Cardiac fibroblast (primary cell): ENCODE measurements around the gene MTAP.

Experiments
- DNase-seq, 2 donors: peaks; one replicate each; pipeline versions ENCODE4 v3.0.0 to v3.0.0-alpha.2; 2010; ENCODE audit warnings: low read depth in 2 of 2
- H3K4me3 ChIP-seq, 2 donors: replicated peaks in 1 of 2; 1 replicate in 1 of 2; 2 replicates in 1 of 2; pipeline ENCODE4 v1.5.1; 2011; ENCODE audit warnings: low read depth in 2 of 2, low read length in 2 of 2, mild to moderate bottlenecking in 2 of 2, moderate library complexity in 1 of 2
- TF ChIP-seq, protein P1 (sequence below): IDR thresholded peaks from one replicate; pipeline ENCODE4 v1.5.1; 2011; ENCODE audit warnings: low read depth, mild to moderate bottlenecking, low read length, inconsistent platforms

MTAP gene

DNA sequence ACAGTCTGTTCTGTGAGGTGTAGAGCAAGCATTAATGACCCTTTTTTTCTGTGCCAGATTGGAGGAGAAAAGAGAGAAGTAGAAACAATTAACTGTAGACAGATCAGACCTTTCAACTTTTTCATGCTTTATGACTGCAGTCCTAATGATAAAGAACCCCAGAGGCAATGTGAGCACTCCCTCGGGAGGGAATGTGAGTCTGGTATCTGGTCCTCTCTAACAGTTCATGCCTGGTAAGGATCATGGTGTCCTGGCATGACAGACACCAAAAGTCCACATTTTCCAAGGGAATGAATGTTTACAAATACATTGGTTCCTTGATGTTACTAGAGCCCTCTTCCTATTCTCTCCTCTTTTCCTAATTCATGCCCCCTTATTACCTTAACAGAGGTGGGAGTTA is 70.3 kb downstream of the MTAP start:
- TF ChIP-seq, protein P1, sequence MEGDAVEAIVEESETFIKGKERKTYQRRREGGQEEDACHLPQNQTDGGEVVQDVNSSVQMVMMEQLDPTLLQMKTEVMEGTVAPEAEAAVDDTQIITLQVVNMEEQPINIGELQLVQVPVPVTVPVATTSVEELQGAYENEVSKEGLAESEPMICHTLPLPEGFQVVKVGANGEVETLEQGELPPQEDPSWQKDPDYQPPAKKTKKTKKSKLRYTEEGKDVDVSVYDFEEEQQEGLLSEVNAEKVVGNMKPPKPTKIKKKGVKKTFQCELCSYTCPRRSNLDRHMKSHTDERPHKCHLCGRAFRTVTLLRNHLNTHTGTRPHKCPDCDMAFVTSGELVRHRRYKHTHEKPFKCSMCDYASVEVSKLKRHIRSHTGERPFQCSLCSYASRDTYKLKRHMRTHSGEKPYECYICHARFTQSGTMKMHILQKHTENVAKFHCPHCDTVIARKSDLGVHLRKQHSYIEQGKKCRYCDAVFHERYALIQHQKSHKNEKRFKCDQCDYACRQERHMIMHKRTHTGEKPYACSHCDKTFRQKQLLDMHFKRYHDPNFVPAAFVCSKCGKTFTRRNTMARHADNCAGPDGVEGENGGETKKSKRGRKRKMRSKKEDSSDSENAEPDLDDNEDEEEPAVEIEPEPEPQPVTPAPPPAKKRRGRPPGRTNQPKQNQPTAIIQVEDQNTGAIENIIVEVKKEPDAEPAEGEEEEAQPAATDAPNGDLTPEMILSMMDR, result no peak
- no peak overlapping the region for H3K4me3 ChIP-seq
- DNase-seq, result no peak

DNA sequence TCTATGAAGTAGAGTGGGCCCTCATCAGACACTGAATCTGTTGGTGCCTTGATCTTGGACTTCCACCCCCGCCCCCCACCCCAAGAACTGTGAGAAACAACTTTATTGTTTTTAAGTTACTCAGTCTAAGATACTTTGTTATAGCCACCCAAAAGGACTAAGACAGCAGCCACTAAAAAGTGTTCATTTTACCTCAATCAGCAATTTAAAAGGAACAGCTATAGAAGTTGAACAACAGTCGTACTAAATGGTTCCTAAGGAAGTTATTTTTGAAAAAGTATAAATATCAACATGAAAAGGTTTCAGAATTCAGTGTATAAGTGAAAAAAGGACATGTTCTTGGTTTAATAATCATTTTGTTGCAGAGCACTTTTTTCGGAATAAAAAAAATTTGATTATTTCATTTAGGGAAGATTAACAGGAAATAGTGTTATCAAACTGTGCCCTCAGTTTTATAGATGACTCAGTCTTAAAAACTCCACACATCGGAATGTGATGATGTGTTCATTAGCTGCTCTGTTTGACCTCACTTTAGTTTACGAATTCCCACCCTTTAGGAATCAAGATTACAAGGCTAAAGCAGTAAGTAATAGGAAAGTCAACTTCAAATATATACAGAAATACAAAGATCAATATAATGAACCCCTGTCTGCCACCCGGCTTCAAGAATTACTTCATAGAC is 71.2 kb downstream of the MTAP start:
- TF ChIP-seq, protein P1, result no peak
- peak; percentile 53 to 72 for DNase-seq
- no peak overlapping the region for H3K4me3 ChIP-seq

DNA sequence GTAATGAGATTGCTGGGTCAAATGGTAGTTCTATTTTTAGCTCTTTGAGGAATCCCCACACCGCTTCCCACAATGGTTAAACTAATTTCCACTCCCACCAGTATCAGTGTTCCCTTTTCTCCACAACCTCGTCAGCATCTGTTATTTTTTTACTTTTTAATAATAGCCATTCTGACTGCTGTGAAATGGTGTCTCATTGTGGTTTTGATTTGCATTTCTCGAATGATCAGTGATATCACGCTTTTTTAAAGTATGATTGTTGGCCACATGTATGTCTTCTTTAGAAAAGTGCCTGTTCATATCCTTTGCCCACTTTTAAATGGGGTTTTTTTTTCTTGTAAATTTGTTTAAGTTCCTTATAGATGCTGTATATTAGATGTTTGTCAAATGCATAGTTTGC is 73.5 kb downstream of the MTAP start:
- TF ChIP-seq, protein P1, result no peak
- DNase-seq, result no peak
- H3K4me3 ChIP-seq, result no peak overlapping the region

DNA sequence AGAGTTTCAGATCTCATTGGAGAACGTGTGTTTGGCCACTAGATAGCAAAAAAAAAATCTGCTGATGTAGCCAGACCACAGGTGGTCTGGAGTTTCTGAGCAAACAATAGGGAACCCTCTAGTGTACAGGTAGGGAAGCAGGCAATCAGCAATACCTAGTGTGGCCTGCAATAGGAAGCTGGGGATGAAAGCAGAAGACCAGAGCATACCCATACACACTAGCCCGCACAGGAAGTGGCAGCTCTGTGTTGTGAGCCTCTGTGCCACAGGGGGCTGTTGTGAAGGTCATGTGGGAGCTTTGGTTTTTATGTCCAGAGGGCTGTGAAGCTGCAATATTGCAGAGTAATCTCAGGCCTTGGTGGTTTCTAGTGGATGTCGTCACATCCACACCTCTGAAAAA is 81.2 kb downstream of the MTAP start:
- TF ChIP-seq, protein P1, result no peak
- no peak overlapping the region for H3K4me3 ChIP-seq
- no peak for DNase-seq

DNA sequence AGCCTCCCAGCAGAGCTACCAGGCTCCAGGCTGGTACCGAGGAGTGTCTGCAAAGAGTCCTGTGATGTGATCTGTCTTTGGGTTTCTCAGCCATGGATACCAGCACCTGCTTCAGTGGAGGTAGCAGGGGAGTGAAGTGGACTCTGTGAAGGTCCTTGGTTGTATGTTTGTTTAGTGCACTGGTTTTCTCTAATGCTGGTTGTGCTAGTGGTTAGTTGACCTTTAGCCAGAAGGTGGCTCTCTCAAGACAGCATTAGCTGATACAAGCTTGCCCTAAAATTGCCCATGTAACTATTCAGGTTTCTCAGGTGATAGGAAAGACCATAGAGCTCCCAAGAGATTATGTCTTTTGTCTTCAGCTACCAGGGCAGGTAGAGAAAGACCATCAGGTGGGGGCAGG is 87.2 kb downstream of the MTAP start:
- no peak for DNase-seq
- TF ChIP-seq, protein P1, result no peak
- H3K4me3 ChIP-seq, result no peak overlapping the region

DNA sequence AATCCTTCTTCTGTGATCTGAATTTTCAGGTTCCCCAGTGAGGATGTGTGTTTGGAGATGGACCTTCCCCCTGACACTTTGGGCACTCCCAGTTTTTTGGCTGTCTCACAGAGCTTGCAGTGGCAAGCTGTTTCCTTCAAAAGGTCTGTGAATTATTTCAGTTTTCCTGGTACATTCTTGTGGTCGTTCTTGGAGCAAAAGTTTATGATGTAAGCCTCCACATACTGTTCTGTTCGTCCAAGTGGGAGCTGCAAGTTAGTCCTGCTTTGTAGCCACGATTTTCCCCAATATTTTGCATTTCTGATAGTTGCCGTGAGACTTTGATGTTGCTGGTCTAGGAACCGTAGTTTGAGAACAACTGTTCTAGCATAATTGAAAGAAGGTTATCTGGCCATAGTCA is 88.3 kb downstream of the MTAP start:
- TF ChIP-seq, protein P1, result no peak
- DNase-seq, result no peak

DNA sequence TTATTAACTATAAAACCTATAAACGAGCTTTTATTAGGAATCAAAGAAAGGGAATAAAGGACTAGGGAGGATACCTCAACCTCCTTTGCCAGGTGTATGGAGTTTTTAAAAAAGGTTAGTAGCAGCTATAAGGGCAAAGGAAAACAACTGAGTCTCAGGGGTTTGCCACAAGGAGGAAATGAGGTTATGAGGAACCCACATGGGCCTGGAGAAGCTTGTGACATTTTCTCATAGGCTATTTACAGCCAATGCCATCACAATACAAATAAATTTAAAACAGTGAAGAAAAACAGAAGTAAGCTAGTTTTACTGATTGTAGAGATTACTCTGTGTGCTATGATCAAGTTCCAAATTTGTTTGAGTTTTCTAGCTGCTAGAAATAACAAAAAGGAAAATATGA is 99.1 kb downstream of the MTAP start:
- H3K4me3 ChIP-seq, result no peak overlapping the region
- TF ChIP-seq, protein P1, result no peak
- DNase-seq, result no peak

More for the DNA sequence above, 88.3 kb downstream of the MTAP start:
- H3K4me3 ChIP-seq, result no peak overlapping the region
